ENCODE data around the gene RBFOX1. TPM values are rescaled to one million over a fixed set of nuclear protein-coding genes. Genes with fewer than 3 reads are reported as not detected.

Gene RBFOX1
- total RNA-seq, 1 donor from 2014 or later: 70.2 TPM

- no peak for DNase-seq
- intact Hi-C loops (cut with DNase I): no loop called here
- ATAC-seq (ENCODE audit: poor library complexity): no peak
Observed at GRCh38 chr16:7394720-7395336, 62.2 kb downstream of the RBFOX1 start.

DNA sequence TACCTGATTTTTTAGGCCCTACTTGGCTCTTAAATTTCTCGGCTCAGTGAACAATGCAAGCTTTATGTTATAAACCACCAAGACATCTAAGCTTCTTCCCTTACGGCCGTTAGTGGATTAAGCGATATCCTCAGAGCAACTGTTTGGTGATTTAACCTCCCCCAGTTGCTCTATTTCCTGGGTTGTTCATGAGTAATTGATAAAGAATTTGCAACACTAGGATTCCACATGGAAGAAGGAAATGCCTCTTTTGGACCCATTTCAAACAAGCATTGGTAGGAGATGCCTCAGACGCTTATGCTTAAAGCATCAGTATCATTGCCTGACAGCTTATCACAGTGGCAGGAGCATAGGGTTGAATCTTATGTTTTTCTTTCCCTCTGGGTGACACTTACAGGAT, 65.3 kb downstream of the RBFOX1 start:
- DNase-seq (no peak), ATAC-seq (ENCODE audit: poor library complexity) (no peak)
- intact Hi-C loops (cut with DNase I): no loop called here

- ATAC-seq (ENCODE audit: poor library complexity) (no peak), DNase-seq (no peak)
- intact Hi-C loops (cut with DNase I): no loop called here
Observed at GRCh38 chr16:7398536-7398935, 65.9 kb downstream of the RBFOX1 start.

DNA sequence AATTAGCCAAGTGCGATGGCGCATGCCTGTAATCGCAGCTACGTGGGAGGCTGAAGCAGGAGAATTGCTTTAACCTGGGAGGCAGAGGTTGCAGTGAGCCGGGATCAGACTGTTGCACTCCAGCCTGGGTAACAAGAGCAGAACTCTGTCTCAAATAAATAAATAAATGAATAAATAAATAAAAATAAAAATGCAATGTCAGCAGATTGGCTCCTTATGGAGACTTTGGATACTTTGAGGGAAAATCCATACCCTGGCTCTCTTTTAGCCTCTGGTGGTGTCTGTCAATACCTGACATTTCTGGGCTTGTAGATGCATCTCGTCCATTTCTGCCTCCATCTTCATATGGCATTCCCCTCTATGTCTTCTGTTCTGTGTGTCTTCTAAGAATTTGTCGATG, 66.7 kb downstream of the RBFOX1 start:
- intact Hi-C loops (cut with DNase I): no loop called here
- ATAC-seq (ENCODE audit: poor library complexity): no peak
- no peak for DNase-seq

DNA sequence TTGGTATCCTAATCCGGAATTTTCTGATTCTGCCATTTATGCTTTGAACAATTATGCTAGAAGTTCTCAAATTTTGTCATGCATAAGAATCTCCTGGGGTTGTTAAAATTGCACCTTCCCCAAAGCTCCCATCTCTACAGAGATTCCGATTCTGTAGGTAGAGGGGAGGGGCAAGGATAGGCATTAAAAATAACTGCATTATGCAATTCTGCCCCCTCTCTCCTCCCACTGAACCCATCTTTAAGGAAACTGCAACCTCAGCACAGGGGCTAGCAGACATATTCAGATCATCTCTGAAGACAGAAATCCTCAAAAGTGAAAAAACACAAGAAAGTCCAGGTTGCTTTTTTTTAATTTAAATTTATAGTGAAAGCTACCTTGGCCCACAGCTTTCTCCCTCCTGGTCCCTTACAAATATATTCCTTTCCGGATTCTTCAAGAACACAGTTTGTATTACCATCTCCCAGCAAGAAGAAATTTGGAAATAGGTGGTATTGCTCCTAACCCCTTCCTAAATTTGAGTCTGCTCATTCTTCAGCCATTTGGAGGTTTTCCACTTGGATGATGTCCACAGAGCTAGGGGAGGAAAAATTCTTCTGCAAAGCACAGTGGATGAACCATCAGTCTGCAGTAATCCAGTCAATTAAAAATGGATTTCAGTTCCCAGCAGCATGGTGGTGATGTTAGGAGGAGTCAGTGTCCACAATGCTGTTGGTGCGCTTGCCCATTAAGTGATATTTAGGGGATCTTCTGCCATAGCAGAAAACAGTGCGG, 67.7 kb downstream of the RBFOX1 start:
- ATAC-seq (ENCODE audit: poor library complexity) (no peak), DNase-seq (no peak)
- intact Hi-C loops (cut with DNase I): no loop called here

GRCh38 chr16:7404217-7404616, 71.6 kb downstream of the RBFOX1 start:
- no peak for DNase-seq
- peak; percentile 73 for ATAC-seq (ENCODE audit: poor library complexity)
- intact Hi-C loops (cut with DNase I): no loop called here

GRCh38 chr16:7405166-7405565, 72.5 kb downstream of the RBFOX1 start:
- peak; percentile 73 for DNase-seq
- intact Hi-C loops (cut with DNase I): no loop called here
- peak; percentile 90 for ATAC-seq (ENCODE audit: poor library complexity)

DNA sequence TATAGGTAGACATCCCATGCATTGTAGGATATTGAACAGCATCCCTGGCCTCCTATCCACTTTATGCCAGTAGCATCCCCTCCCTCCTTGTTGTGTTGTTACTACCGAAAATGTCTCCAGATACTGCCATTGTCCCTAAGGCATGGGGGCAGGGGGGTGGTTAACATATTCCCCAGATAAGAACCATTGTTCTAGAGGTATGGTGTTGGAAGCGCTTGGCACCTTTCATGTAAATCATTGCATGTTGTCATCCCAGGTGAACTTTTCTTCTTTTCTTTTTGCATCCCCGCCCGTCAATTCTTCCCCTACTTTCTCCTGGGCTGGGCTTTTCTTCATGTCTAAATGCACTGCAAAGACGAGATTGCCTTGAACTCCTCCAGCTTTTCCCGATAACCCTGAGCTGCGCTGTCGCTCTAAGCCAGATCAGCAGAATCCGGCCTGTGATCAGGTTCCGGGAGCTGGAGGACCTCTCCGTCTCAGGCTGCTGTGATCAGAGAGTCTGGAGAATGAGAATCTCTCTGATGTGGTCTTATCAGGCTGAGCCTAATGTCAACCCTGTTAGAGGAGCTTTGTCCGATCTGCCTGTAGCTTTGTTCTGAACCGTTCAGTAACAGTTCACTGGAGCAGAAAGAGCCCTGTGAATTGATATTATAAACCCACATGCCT, 76.2 kb downstream of the RBFOX1 start:
- intact Hi-C loops (cut with DNase I): no loop called here
- no peak for ATAC-seq (ENCODE audit: poor library complexity)

GRCh38 chr16:7419441-7419840, 86.8 kb downstream of the RBFOX1 start:
- DNase-seq (no peak), ATAC-seq (ENCODE audit: poor library complexity) (no peak)
- intact Hi-C loops (cut with DNase I): no loop called here

More for the DNA sequence above, 76.2 kb downstream of the RBFOX1 start:
- no peak for DNase-seq

- no peak for ATAC-seq (ENCODE audit: poor library complexity)
- intact Hi-C loops (cut with DNase I): no loop called here
Observed at GRCh38 chr16:7420079-7420478, 87.4 kb downstream of the RBFOX1 start.

GRCh38 chr16:7420843-7421242, 88.2 kb downstream of the RBFOX1 start:
- ATAC-seq (ENCODE audit: poor library complexity) (no peak), DNase-seq (no peak)
- intact Hi-C loops (cut with DNase I): no loop called here

More at GRCh38 chr16:7420079-7420478, 87.4 kb downstream of the RBFOX1 start:
- DNase-seq: no peak

DNA sequence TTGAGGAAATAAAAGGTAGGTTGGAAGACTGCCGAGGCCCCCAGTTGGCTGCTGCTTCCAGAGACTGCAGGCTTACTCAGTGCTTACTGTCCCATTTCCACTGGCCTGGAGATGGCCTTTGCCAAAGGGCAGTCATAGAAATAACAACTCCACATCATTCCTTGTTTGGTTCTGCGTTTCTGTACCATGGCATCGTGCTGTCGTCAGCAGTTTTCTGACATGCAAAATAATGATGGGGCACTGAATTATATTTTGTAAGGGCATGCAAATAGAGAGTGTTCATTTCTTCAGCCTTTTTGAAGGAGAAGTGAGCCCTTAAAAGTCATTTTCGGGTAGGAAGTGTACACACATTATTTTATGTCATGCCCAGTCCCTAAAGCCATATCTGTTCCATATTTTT, 88.9 kb downstream of the RBFOX1 start:
- ATAC-seq (ENCODE audit: poor library complexity): no peak
- no peak for DNase-seq
- intact Hi-C loops (cut with DNase I): no loop called here

GRCh38 chr16:7422036-7422888, 89.6 kb downstream of the RBFOX1 start:
- ATAC-seq (ENCODE audit: poor library complexity) (no peak), DNase-seq (no peak)
- intact Hi-C loops (cut with DNase I): no loop called here

DNA sequence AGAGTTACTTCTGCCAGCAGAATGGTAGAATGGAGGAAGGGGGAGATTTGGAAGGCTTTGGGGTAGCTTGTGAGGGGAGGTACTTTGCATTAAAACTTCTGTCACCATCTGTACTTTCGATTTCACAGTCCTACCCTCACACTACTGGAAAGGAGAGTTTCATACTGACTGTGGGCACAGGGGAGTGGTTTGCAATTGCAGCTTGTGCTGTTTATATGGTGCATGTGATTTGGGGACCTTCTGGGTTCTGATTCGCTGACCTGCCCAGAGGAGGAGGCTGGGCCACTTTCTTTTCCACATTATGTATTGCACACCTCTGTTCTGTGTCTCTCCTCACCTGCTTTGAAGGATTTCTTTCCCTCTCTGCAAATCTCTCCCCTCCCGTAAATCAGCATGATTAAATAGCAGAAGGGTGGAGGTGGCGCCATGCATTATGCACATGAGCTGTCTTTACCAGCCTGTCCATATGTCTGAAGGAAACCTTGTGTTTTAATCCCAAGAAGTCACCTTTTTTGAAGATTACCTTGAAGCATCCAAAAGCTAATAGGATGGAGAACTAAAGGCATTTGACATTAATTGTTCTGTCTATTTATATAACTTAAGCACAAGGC, 90.9 kb downstream of the RBFOX1 start:
- intact Hi-C loops (cut with DNase I): no loop called here
- DNase-seq (no peak), ATAC-seq (ENCODE audit: poor library complexity) (no peak)

- DNase-seq (no peak), ATAC-seq (ENCODE audit: poor library complexity) (no peak)
- intact Hi-C loops (cut with DNase I): no loop called here
Observed at GRCh38 chr16:7426161-7426560, 93.5 kb downstream of the RBFOX1 start.

GRCh38 chr16:7431723-7432122, 99.1 kb downstream of the RBFOX1 start:
- no peak for ATAC-seq (ENCODE audit: poor library complexity)
- no peak for DNase-seq
- intact Hi-C loops (cut with DNase I): no loop called here

GRCh38 chr16:7436306-7436705, 103.7 kb downstream of the RBFOX1 start:
- DNase-seq: no peak
- intact Hi-C loops (cut with DNase I): no loop called here

DNA sequence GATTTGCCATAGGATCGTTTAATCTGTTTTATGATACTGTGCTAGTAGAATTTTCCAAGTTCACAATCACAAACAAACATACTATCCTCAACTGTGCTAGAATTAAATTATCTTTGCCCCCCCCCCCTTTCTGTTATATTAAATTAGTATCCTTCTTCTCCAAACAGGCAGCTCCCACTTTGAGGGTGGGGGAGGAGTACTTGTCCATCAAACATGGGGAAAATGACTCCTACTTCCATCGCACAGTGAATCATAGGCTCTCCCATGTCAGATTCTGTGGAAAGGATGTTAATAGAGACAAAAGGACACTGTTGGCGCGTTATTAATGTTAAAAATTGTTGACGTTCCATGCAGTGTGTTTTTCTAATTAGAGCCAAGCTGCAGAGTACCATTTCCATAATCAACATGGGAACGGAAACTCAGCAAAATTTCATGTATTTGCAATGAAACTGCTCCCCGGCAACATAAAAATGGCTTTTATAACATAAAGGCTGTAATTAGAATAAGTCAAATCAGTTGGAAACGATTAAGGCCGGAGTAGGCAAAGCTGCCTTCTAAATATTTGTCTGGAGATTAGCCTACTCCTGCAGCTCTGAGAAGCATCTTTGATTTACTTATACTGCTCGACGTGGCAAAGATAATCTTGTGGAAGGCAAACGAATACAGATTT, 104.6 kb downstream of the RBFOX1 start:
- DNase-seq (no peak), ATAC-seq (ENCODE audit: poor library complexity) (no peak)
- intact Hi-C loops (cut with DNase I): no loop called here

More at GRCh38 chr16:7436306-7436705, 103.7 kb downstream of the RBFOX1 start:
- no peak for ATAC-seq (ENCODE audit: poor library complexity)
